ENCODE results near the gene UNC13B. TPM values are rescaled to one million over a fixed set of nuclear protein-coding genes. Genes with fewer than 3 reads are reported as not detected.
A peak's percentile ranks its signal among the peaks of the same experiment; 100 is the strongest.

Gene UNC13B
- total RNA-seq, 1 donor = 25.3 TPM

GRCh38 chr9:35448496-35448895 lies 286.7 kb downstream of the UNC13B start:
- Histone ChIP-seq H3K4me3 (ENCODE audit: insufficient read depth, low read length) (no peak overlapping the region), H3K79me2 (ENCODE audit: insufficient read depth, low read length) (no peaks in the 10 kb centered on the region), H3K27me3 (ENCODE audit: insufficient read depth, low read length) (peaks cover 29% of the 10 kb centered on the region), H4K20me1 (ENCODE audit: insufficient read depth, low read length) (no peaks in the 10 kb centered on the region), H2AFZ (ENCODE audit: low read length) (no peak overlapping the region), H3K4me1 (ENCODE audit: insufficient read depth, low read length) (no peaks in the 10 kb centered on the region), H3K36me3 (ENCODE audit: insufficient read depth, low read length) (no peaks in the 10 kb centered on the region), H3K27ac (ENCODE audit: low read depth, low read length) (no peak overlapping the region), H3K4me2 (ENCODE audit: insufficient read depth, low read length) (no peak overlapping the region), H3K9me3 (ENCODE audit: low read depth, low read length) (no peaks in the 10 kb centered on the region)
- no peak for TF ChIP-seq CTCF (IDR thresholded peaks at IDR 0.05; ENCODE audit: extremely low read depth, low read depth, low read length)
- DNase-seq (ENCODE audit: insufficient read length, low spot score, missing footprints) = no peak

- no peak overlapping the region for H3K4me3 ChIP-seq (ENCODE audit: insufficient read depth, low read length)
- peaks cover 21% of the 10 kb centered on the region for H3K27me3 ChIP-seq (ENCODE audit: insufficient read depth, low read length)
- H3K79me2 ChIP-seq (ENCODE audit: insufficient read depth, low read length) = no peaks in the 10 kb centered on the region
- H3K9me3 ChIP-seq (ENCODE audit: low read depth, low read length) = no peaks in the 10 kb centered on the region
- peak; percentile 39 for TF ChIP-seq CTCF (IDR thresholded peaks at IDR 0.05; ENCODE audit: extremely low read depth, low read depth, low read length)
- H3K4me2 ChIP-seq (ENCODE audit: insufficient read depth, low read length) = no peak overlapping the region
- no peak for DNase-seq (ENCODE audit: insufficient read length, low spot score, missing footprints)
- H3K36me3 ChIP-seq (ENCODE audit: insufficient read depth, low read length) = no peaks in the 10 kb centered on the region
- no peak overlapping the region for H2AFZ ChIP-seq (ENCODE audit: low read length)
- H3K27ac ChIP-seq (ENCODE audit: low read depth, low read length) = no peak overlapping the region
- H3K4me1 ChIP-seq (ENCODE audit: insufficient read depth, low read length) = no peaks in the 10 kb centered on the region
- H4K20me1 ChIP-seq (ENCODE audit: insufficient read depth, low read length) = no peaks in the 10 kb centered on the region
These were observed 290.7 kb downstream of the UNC13B start for GRCh38 chr9:35452481-35452880.

GRCh38 chr9:35453786-35454185 lies 292.0 kb downstream of the UNC13B start:
- no peak for TF ChIP-seq CTCF (IDR thresholded peaks at IDR 0.05; ENCODE audit: extremely low read depth, low read depth, low read length)
- H4K20me1 ChIP-seq (ENCODE audit: insufficient read depth, low read length) = no peaks in the 10 kb centered on the region
- no peak overlapping the region for H3K4me3 ChIP-seq (ENCODE audit: insufficient read depth, low read length)
- H3K27ac ChIP-seq (ENCODE audit: low read depth, low read length) = no peak overlapping the region
- no peaks in the 10 kb centered on the region for H3K36me3 ChIP-seq (ENCODE audit: insufficient read depth, low read length)
- no peak overlapping the region for H3K4me2 ChIP-seq (ENCODE audit: insufficient read depth, low read length)
- H3K9me3 ChIP-seq (ENCODE audit: low read depth, low read length) = no peaks in the 10 kb centered on the region
- no peak for DNase-seq (ENCODE audit: insufficient read length, low spot score, missing footprints)
- peaks cover 18% of the 10 kb centered on the region for H3K27me3 ChIP-seq (ENCODE audit: insufficient read depth, low read length)
- no peaks in the 10 kb centered on the region for H3K79me2 ChIP-seq (ENCODE audit: insufficient read depth, low read length)
- H2AFZ ChIP-seq (ENCODE audit: low read length) = no peak overlapping the region
- no peaks in the 10 kb centered on the region for H3K4me1 ChIP-seq (ENCODE audit: insufficient read depth, low read length)

Other genes starting within 250 kb of the UNC13B start
- under 0.01 TPM in 1 of 2 replicates, not detected in the other for gene PHF24, start 203.7 kb upstream of the UNC13B start, total RNA-seq
- 12.7 and 16.5 TPM in 2 replicates for gene DNAJB5, start 172.3 kb upstream of the UNC13B start, total RNA-seq
- 241 and 267 TPM in 2 replicates for gene VCP, start 89.4 kb upstream of the UNC13B start, total RNA-seq
- 10.9 and 11.5 TPM in 2 replicates for gene FANCG, start 82.1 kb upstream of the UNC13B start, total RNA-seq
- 15.0 and 15.9 TPM in 2 replicates for gene PIGO, start 65.4 kb upstream of the UNC13B start, total RNA-seq
- 130 and 140 TPM in 2 replicates for gene STOML2, start 58.9 kb upstream of the UNC13B start, total RNA-seq
- gene ATOSB, start 46.1 kb upstream of the UNC13B start, total RNA-seq = 31.1 and 32.1 TPM in 2 replicates